PC-9 (cell line): ENCODE measurements around the gene VAMP5. TPM values are rescaled to one million over a fixed set of nuclear protein-coding genes. Genes with fewer than 3 reads are reported as not detected.

Experiments used
- BruUV-seq: library from RNA; stranded (reverse); fragments of 400-500 nt; replicated peaks from 2 replicates; lab custom pipeline; 2021; lab: Mats Ljungman, UMichigan
- CTCF ChIA-PET: fragments of 300-600 bp; sonication (Branson Sonifier 250); formaldehyde crosslinking; loops from one replicate; lab custom pipeline; 2022; ENCODE audit warnings: antibody characterized with exemption; lab: Charles Lee
- POLR2A ChIA-PET: fragments of 300-600 bp; sonication (Branson Sonifier 250); formaldehyde crosslinking; loops from one replicate; lab custom pipeline; 2022; ENCODE audit warnings: antibody characterized with exemption; ENCODE audit not compliant: unreplicated experiment; lab: Charles Lee
- DNase-seq, 2 experiments: peaks; one replicate each; pipeline versions ENCODE4 v3.0.0 to v3.0.0-alpha.2; 2015 to 2022; ENCODE audit warnings: mixed read lengths in 1 of 2
- H2AFZ ChIP-seq: fragments of 200-600 bp; sonication (generic); 2 replicates; pipeline ENCODE4 v1.8.1; 2017; ENCODE audit warnings: antibody characterized with exemption
- H3F3A ChIP-seq: fragments of 200-600 bp; sonication (generic); 2 replicates; pipeline ENCODE4 v1.8.1; 2017; ENCODE audit warnings: antibody characterized with exemption, mild to moderate bottlenecking, low read depth; ENCODE audit not compliant: insufficient read depth
- H3K27ac ChIP-seq: fragments of 200-600 bp; sonication (generic); 2 replicates; pipeline ENCODE4 v1.6.1; 2016; ENCODE audit warnings: mixed run types
- H3K27me3 ChIP-seq: fragments of 200-600 bp; sonication (generic); 2 replicates; pipeline ENCODE4 v1.6.1; 2016; ENCODE audit warnings: low read depth, mixed run types; ENCODE audit not compliant: insufficient read depth
- H3K36me3 ChIP-seq: fragments of 200-600 bp; sonication (generic); 2 replicates; pipeline ENCODE4 v1.6.1; 2016; ENCODE audit warnings: low read depth, mixed run types
- H3K4me1 ChIP-seq: fragments of 200-600 bp; sonication (generic); replicated peaks from 2 replicates; pipeline ENCODE4 v1.6.1; 2016; ENCODE audit warnings: mixed run types; ENCODE audit not compliant: insufficient read depth
- H3K4me2 ChIP-seq: fragments of 200-600 bp; sonication (generic); 2 replicates; pipeline ENCODE4 v1.6.1; 2017; ENCODE audit warnings: mixed run types
- H3K4me3 ChIP-seq: fragments of 200-600 bp; sonication (generic); 2 replicates; pipeline ENCODE4 v1.6.1; 2016; ENCODE audit warnings: mixed run types
- H3K79me2 ChIP-seq: fragments of 200-600 bp; sonication (generic); 2 replicates; pipeline ENCODE4 v1.6.1; 2017; ENCODE audit warnings: low read depth, mixed run types
- H3K9me2 ChIP-seq: fragments of 200-600 bp; sonication (generic); 2 replicates; pipeline ENCODE4 v1.8.1; 2017; ENCODE audit warnings: mild to moderate bottlenecking; ENCODE audit not compliant: insufficient read depth
- H3K9me3 ChIP-seq: fragments of 200-600 bp; sonication (generic); 2 replicates; pipeline ENCODE4 v1.8.1; 2016; ENCODE audit warnings: low read depth; ENCODE audit not compliant: insufficient read depth
- H4K20me1 ChIP-seq: fragments of 200-600 bp; sonication (generic); 2 replicates; pipeline ENCODE4 v1.8.1; 2017; ENCODE audit not compliant: insufficient read depth
- EZH2 ChIP-seq: fragments of 200-600 bp; sonication (generic); IDR thresholded peaks from 2 replicates; pipeline ENCODE4 v1.8.0; 2017; ENCODE audit warnings: antibody characterized with exemption, low read depth
- intact Hi-C: fragments of 100-400 bp; cut with micrococcal nuclease; formaldehyde crosslinking; loops from one replicate; pipeline ENCODE4 v1.10.0; 2022; ENCODE audit not compliant: unreplicated experiment
- total RNA-seq: library from RNA; stranded (reverse); gene quantifications from 2 replicates; pipeline ENCODE4 v1.2.3, GENCODE V29; 2021
- TF ChIP-seq, protein P1 (sequence below): fragments of 200-600 bp; sonication (generic); conservative IDR thresholded peaks from 2 replicates; pipeline ENCODE4 v1.6.1; 2017; ENCODE audit warnings: mixed run types, antibody characterized with exemption, mild to moderate bottlenecking, moderate library complexity

The VAMP5 gene
- total RNA-seq, 1 experiment from 2014 or later = 7.2 TPM

DNA sequence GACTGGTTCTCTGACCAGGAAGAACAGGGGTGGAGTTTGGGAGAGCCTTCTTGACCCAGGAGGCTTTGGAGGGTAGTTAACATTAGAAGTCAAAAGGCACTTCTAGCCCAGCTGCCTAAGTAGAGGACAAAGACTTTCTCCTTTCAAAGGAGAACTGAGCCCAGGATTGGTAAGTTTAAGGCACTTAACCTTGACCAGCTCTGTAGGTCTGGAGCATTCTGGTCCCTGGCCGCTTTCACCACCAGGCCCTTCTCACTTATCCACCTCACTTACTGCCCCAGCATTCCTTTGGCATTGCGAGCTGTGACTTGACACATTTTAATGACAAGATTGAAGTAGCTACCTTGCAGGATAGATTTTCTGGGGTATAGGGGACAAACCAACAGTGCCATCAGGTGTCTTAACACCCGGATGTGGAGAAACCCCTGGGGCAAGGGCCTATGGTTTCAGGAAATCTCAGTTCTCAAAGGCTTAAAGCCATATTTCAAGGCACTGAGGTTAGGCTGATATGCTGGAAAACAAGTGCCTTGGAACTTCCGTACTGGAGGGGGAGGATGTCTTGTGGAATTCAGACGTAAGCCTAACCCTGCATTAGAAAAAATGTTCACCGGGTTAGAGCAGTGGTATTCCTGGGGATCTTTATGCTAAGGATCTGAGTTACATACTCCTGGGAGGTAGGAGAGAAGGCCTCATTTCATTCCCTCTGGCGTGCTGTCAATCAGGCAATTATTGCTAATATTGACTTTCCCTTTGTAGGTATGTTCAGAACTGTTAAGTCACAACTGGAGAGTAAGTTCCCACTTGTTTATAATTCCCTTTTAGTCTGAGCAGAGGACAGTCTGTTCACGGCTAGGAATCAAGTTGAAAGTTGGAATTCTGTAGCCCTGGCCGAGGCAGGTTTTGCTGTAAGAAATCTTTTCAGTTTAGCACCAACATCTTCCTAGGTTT lies 23.3 kb downstream of the VAMP5 start:
- H3K79me2 ChIP-seq = peaks cover 76% of the 10 kb centered on the region
- no peaks in the 10 kb centered on the region for H3K9me3 ChIP-seq
- peaks cover 79% of the 10 kb centered on the region for H3F3A ChIP-seq
- H3K27me3 ChIP-seq = no peaks in the 10 kb centered on the region
- peak in 1 of 2 experiments; percentile 99 for DNase-seq
- H3K4me2 ChIP-seq = peak overlapping the region; percentile 82
- no peaks in the 10 kb centered on the region for H4K20me1 ChIP-seq
- peak overlapping the region; percentile 99 for H3K27ac ChIP-seq
- H3K4me1 ChIP-seq = peaks cover 69% of the 10 kb centered on the region
- H3K36me3 ChIP-seq = peaks cover 19% of the 10 kb centered on the region
- ChIA-PET CTCF (no interaction called here), POLR2A (interaction anchor here (0.6 kb wide), 1 partner anchor 197 kb away, joined by 3 read pairs; no protein-coding TSS in a partner anchor)
- H3K9me2 ChIP-seq = no peaks in the 10 kb centered on the region
- H3K4me3 ChIP-seq = peak overlapping the region; percentile 36; the same call in 1 of the 2 replicates
- intact Hi-C loops = no loop called here
- H2AFZ ChIP-seq = no peak overlapping the region
- no TSS peak for BruUV-seq
- TF ChIP-seq, protein P1, sequence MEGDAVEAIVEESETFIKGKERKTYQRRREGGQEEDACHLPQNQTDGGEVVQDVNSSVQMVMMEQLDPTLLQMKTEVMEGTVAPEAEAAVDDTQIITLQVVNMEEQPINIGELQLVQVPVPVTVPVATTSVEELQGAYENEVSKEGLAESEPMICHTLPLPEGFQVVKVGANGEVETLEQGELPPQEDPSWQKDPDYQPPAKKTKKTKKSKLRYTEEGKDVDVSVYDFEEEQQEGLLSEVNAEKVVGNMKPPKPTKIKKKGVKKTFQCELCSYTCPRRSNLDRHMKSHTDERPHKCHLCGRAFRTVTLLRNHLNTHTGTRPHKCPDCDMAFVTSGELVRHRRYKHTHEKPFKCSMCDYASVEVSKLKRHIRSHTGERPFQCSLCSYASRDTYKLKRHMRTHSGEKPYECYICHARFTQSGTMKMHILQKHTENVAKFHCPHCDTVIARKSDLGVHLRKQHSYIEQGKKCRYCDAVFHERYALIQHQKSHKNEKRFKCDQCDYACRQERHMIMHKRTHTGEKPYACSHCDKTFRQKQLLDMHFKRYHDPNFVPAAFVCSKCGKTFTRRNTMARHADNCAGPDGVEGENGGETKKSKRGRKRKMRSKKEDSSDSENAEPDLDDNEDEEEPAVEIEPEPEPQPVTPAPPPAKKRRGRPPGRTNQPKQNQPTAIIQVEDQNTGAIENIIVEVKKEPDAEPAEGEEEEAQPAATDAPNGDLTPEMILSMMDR = no peak
- no peak for TF ChIP-seq EZH2

DNA sequence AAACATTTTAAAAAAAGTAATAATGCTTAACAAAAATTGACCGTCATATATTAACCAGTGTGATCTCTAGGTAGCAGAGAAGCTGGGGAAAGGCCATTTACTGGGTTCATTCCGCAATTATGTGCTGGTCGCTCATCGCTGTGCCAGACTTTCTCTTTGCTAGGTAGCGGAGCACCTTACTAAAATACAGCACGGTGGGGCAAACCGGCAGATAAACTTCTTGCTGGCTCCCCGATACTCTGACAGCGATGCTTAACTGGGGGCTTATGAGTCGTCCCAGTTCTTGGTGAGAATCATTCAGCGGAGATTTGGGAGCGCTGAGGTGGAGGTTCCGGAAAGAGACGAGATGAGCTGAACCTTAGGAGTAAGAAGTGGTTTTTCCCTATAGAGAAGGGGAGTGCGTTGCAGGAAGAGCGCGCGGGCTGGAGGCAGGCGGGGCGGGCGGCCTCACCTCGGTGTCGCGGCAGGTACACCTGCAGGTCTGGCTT lies 27.0 kb downstream of the VAMP5 start:
- H3K79me2 ChIP-seq = peaks cover 57% of the 10 kb centered on the region
- H3K4me3 ChIP-seq = peak overlapping the region; percentile 75
- H4K20me1 ChIP-seq = no peaks in the 10 kb centered on the region
- peaks cover 80% of the 10 kb centered on the region for H3F3A ChIP-seq
- no peak for DNase-seq
- intact Hi-C loops = loop anchor here (1.0 kb wide), 1 partner anchor 9 kb away; the partner anchor contains the start of gene TMEM150A
- POLR2A ChIA-PET = interaction anchor here (0.7 to 1.0 kb wide), 5 partner anchors 16 to 665 kb away, joined by 3 to 20 read pairs (median 7); partner anchors contain the start of genes RETSAT, RNF181 and VAMP8
- BruUV-seq = TSS peak; percentile 26
- TF ChIP-seq, protein P1 = no peak
- H3K36me3 ChIP-seq = peaks cover 2% of the 10 kb centered on the region; the same call in 1 of the 2 replicates
- peaks cover 43% of the 10 kb centered on the region for H3K4me1 ChIP-seq
- CTCF ChIA-PET = no interaction called here
- peak overlapping the region; percentile 82 for H2AFZ ChIP-seq
- H3K27me3 ChIP-seq = no peaks in the 10 kb centered on the region
- H3K9me3 ChIP-seq = no peaks in the 10 kb centered on the region
- no peaks in the 10 kb centered on the region for H3K9me2 ChIP-seq
- H3K27ac ChIP-seq = peak overlapping the region; percentile 76
- H3K4me2 ChIP-seq = peak overlapping the region; percentile 87
